Measurements from ENCODE around the gene MUC2.

The MUC2 gene

GRCh38 chr11:1120532-1121330 lies 46.1 kb downstream of the MUC2 start:
- no peak for DNase-seq (ENCODE audit: low read depth in 2 of 2)

GRCh38 chr11:1121331-1121812 lies 46.7 kb downstream of the MUC2 start:
- DNase-seq (ENCODE audit: low read depth in 2 of 2) = no peak

- DNase-seq (ENCODE audit: low read depth in 2 of 2) = no peak
Measured at GRCh38 chr11:1121813-1122663, 47.4 kb downstream of the MUC2 start.

GRCh38 chr11:1122664-1123002 lies 48.0 kb downstream of the MUC2 start:
- DNase-seq (ENCODE audit: low read depth in 2 of 2) = no peak

- DNase-seq (ENCODE audit: low read depth in 2 of 2) = no peak
Measured at GRCh38 chr11:1123970-1124369, 49.3 kb downstream of the MUC2 start.

Measured in stimulated activated CD8-positive, alpha-beta memory T cell treated with anti-CD3 and anti-CD28 coated beads, Interleukin-7, amount 100 ng/mL, for 4 hours (primary cell).